ENCODE results near the gene SLC6A1.

DNA sequence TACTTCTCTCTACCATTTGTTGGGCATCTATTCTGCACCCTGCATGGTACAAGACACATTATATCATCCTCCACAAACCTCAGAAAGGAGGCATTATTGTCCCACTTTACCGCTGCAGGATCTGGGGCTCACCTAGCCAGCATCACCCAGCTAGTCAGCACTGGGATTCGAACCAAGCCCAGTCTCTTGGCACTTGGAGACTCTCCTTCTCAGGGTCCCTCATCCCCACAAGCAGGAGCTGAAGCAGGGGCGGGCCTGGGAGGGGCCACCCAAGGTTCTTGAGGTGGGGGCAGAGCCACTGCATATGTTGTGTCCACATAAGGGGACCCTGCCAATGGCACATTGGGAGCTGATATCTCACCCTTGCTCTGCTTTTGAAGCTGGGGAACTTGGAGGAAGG is 41.3 kb downstream of the SLC6A1 start:
- TF ChIP-seq, protein P1, sequence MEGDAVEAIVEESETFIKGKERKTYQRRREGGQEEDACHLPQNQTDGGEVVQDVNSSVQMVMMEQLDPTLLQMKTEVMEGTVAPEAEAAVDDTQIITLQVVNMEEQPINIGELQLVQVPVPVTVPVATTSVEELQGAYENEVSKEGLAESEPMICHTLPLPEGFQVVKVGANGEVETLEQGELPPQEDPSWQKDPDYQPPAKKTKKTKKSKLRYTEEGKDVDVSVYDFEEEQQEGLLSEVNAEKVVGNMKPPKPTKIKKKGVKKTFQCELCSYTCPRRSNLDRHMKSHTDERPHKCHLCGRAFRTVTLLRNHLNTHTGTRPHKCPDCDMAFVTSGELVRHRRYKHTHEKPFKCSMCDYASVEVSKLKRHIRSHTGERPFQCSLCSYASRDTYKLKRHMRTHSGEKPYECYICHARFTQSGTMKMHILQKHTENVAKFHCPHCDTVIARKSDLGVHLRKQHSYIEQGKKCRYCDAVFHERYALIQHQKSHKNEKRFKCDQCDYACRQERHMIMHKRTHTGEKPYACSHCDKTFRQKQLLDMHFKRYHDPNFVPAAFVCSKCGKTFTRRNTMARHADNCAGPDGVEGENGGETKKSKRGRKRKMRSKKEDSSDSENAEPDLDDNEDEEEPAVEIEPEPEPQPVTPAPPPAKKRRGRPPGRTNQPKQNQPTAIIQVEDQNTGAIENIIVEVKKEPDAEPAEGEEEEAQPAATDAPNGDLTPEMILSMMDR (IDR thresholded peaks at IDR 0.05; ENCODE audit: control extremely low read depth in 1 of 3, insufficient read depth in 1 of 3, low read depth in 1 of 3, low read length in 3 of 3) = no peak
- TF ChIP-seq PHF8 (conservative IDR thresholded peaks at IDR 0.05; ENCODE audit: low read depth, low read length) (no peak), ASH2L (IDR thresholded peaks at IDR 0.05; ENCODE audit: low read length) (no peak), TAF1 (IDR thresholded peaks at IDR 0.05; ENCODE audit: low read depth, low read length) (no peak)
- TF ChIP-seq, protein P2, sequence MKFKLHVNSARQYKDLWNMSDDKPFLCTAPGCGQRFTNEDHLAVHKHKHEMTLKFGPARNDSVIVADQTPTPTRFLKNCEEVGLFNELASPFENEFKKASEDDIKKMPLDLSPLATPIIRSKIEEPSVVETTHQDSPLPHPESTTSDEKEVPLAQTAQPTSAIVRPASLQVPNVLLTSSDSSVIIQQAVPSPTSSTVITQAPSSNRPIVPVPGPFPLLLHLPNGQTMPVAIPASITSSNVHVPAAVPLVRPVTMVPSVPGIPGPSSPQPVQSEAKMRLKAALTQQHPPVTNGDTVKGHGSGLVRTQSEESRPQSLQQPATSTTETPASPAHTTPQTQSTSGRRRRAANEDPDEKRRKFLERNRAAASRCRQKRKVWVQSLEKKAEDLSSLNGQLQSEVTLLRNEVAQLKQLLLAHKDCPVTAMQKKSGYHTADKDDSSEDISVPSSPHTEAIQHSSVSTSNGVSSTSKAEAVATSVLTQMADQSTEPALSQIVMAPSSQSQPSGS (IDR thresholded peaks at IDR 0.05; ENCODE audit: low read length) = no peak
- TF ChIP-seq, protein P3, sequence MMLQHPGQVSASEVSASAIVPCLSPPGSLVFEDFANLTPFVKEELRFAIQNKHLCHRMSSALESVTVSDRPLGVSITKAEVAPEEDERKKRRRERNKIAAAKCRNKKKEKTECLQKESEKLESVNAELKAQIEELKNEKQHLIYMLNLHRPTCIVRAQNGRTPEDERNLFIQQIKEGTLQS (IDR thresholded peaks at IDR 0.05; ENCODE audit: insufficient read depth, low read depth, low read length) = no peak

Data from H1 (cell line).